ENCODE measurements around the gene UBR4.

Gene UBR4

GRCh38 chr1:19078536-19078935 is 131.5 kb downstream of the UBR4 start:
- no peak for DNase-seq (ENCODE audit: extremely low read depth, low read depth)
- no peak for TF ChIP-seq CTCF (IDR thresholded peaks at IDR 0.05; ENCODE audit: low read depth, low read length, missing control alignments)
- no peak overlapping the region for H3K4me3 ChIP-seq (replicated peaks; ENCODE audit: low read depth, low read length)

GRCh38 chr1:19076841-19077616 is 133.0 kb downstream of the UBR4 start:
- no peak for TF ChIP-seq CTCF (IDR thresholded peaks at IDR 0.05; ENCODE audit: low read depth, low read length, missing control alignments)
- no peak overlapping the region for H3K4me3 ChIP-seq (replicated peaks; ENCODE audit: low read depth, low read length)
- no peak for DNase-seq (ENCODE audit: extremely low read depth, low read depth)

- H3K4me3 ChIP-seq (replicated peaks; ENCODE audit: low read depth, low read length), result no peak overlapping the region
- no peak for TF ChIP-seq CTCF (IDR thresholded peaks at IDR 0.05; ENCODE audit: low read depth, low read length, missing control alignments)
- DNase-seq (ENCODE audit: extremely low read depth, low read depth), result no peak
These were observed 135.0 kb downstream of the UBR4 start for GRCh38 chr1:19074902-19075721.

- no peak for TF ChIP-seq CTCF (IDR thresholded peaks at IDR 0.05; ENCODE audit: low read depth, low read length, missing control alignments)
- H3K4me3 ChIP-seq (replicated peaks; ENCODE audit: low read depth, low read length), result no peak overlapping the region
- no peak for DNase-seq (ENCODE audit: extremely low read depth, low read depth)
These were observed 135.6 kb downstream of the UBR4 start for GRCh38 chr1:19074361-19074901.

GRCh38 chr1:19073311-19074186 is 136.5 kb downstream of the UBR4 start:
- no peak for DNase-seq (ENCODE audit: extremely low read depth, low read depth)
- TF ChIP-seq CTCF (IDR thresholded peaks at IDR 0.05; ENCODE audit: low read depth, low read length, missing control alignments), result no peak

GRCh38 chr1:19072285-19072981 is 137.6 kb downstream of the UBR4 start:
- no peak for DNase-seq (ENCODE audit: extremely low read depth, low read depth)
- H3K4me3 ChIP-seq (replicated peaks; ENCODE audit: low read depth, low read length), result no peak overlapping the region
- no peak for TF ChIP-seq CTCF (IDR thresholded peaks at IDR 0.05; ENCODE audit: low read depth, low read length, missing control alignments)

More at GRCh38 chr1:19073311-19074186, 136.5 kb downstream of the UBR4 start:
- no peak overlapping the region for H3K4me3 ChIP-seq (replicated peaks; ENCODE audit: low read depth, low read length)
